22Rv1 (cell line): ENCODE measurements around the gene ACBD3.

Experiments
- CTCF ChIP-seq: fragments of 450-650 bp; IDR thresholded peaks from 2 replicates; pipeline ENCODE4 v1.5.1; 2017; ENCODE audit warnings: mild to moderate bottlenecking
- ZFX ChIP-seq: fragments of 450-650 bp; IDR thresholded peaks from 2 replicates; pipeline ENCODE4 v1.6.1; 2017; ENCODE audit warnings: antibody characterized with exemption, borderline replicate concordance

- TF ChIP-seq CTCF (no peak), ZFX (no peak)
These were observed 69.2 kb downstream of the ACBD3 start for GRCh38 chr1:226117330-226117729.
